DOHH2 (cell line): ENCODE measurements around the gene STING1.

Experiments
- H3F3A ChIP-seq: fragments of 200-600 bp; sonication (generic), shearing (Covaris generic); 2 replicates; pipeline ENCODE4 v1.6.0; 2016; ENCODE audit warnings: antibody characterized with exemption, mild to moderate bottlenecking; ENCODE audit not compliant: control insufficient read depth, insufficient read depth
- H3K27ac ChIP-seq: fragments of 200-600 bp; sonication (generic); 2 replicates; pipeline ENCODE4 v1.5.1; 2014; ENCODE audit warnings: low read depth, mild to moderate bottlenecking, low read length, moderate library complexity
- H3K27me3 ChIP-seq: fragments of 200-600 bp; sonication (generic); 2 replicates; pipeline ENCODE4 v1.6.1; 2014; ENCODE audit warnings: mild to moderate bottlenecking, low read length, mixed read lengths; ENCODE audit not compliant: control insufficient read depth
- H3K36me3 ChIP-seq: fragments of 200-600 bp; sonication (generic); 2 replicates; pipeline ENCODE4 v1.6.1; 2014; ENCODE audit warnings: mild to moderate bottlenecking, low read length, moderate library complexity, mixed read lengths; ENCODE audit not compliant: control insufficient read depth
- H3K4me1 ChIP-seq: fragments of 200-600 bp; sonication (generic); 2 replicates; pipeline ENCODE4 v1.6.1; 2014; ENCODE audit warnings: mild to moderate bottlenecking, low read length, mixed read lengths; ENCODE audit not compliant: control insufficient read depth
- H3K4me2 ChIP-seq: fragments of 200-600 bp; sonication (generic); 2 replicates; pipeline ENCODE4 v1.6.0; 2014; ENCODE audit warnings: mild to moderate bottlenecking, low read length, moderate library complexity
- H3K4me3 ChIP-seq: fragments of 200-600 bp; sonication (generic); 2 replicates; pipeline ENCODE4 v1.5.1; 2014; ENCODE audit warnings: mild to moderate bottlenecking, low read length, mixed read lengths
- H3K79me2 ChIP-seq: fragments of 200-600 bp; sonication (generic); 2 replicates; pipeline ENCODE4 v1.6.1; 2014; ENCODE audit warnings: mild to moderate bottlenecking, low read length, mixed read lengths; ENCODE audit not compliant: control insufficient read depth
- H3K9me2 ChIP-seq: fragments of 200-600 bp; sonication (generic); replicated peaks from 2 replicates; pipeline ENCODE4 v1.6.1; 2014; ENCODE audit warnings: mild to moderate bottlenecking, low read length, mixed read lengths; ENCODE audit not compliant: control insufficient read depth
- H3K9me3 ChIP-seq: fragments of 200-600 bp; sonication (generic); 2 replicates; pipeline ENCODE4 v1.6.1; 2014; ENCODE audit warnings: antibody characterized with exemption, low read length, mixed read lengths; ENCODE audit not compliant: control insufficient read depth, insufficient read depth
- H4K20me1 ChIP-seq: fragments of 200-600 bp; sonication (generic); 2 replicates; pipeline ENCODE4 v1.6.0; 2014; ENCODE audit warnings: low read depth, mild to moderate bottlenecking, antibody characterized with exemption, low read length, moderate library complexity; ENCODE audit not compliant: control insufficient read depth, insufficient read depth
- EZH2phosphoT487 ChIP-seq: fragments of 200-600 bp; sonication (generic); IDR thresholded peaks from 2 replicates; pipeline ENCODE4 v1.6.1; 2017; ENCODE audit warnings: borderline replicate concordance, mild to moderate bottlenecking, antibody characterized with exemption, low read length, moderate library complexity, mixed read lengths
- TF ChIP-seq, protein P1 (sequence below): fragments of 200-600 bp; sonication (generic); IDR thresholded peaks from one replicate; pipeline ENCODE4 v1.5.1; 2014; ENCODE audit warnings: antibody characterized with exemption, mild to moderate bottlenecking, low read depth, low read length; ENCODE audit not compliant: poor library complexity, severe bottlenecking

STING1 gene

DNA sequence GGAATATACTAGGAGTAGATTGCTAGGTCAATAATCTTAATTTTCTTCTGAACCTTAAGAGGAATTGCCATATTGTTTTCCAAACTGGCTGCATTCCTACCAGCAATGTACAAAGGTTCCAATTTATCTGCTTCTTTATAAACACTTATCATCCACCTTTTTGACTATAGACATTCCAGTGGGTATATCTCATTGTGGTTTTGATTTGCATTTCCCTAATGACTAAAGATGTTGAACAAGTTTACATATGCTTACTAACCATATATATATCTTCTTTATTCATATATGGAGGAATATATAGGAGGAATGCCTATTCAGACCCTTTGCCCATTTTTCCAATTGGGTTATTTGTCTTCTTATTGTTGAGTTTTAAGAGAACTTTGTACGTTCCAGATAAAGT, 50.9 kb downstream of the STING1 start:
- H3K9me2 ChIP-seq: no peaks in the 10 kb centered on the region
- no peak overlapping the region for H3K4me3 ChIP-seq

GRCh38 chr5:139430015-139430414, 52.5 kb downstream of the STING1 start:
- TF ChIP-seq, protein P1, sequence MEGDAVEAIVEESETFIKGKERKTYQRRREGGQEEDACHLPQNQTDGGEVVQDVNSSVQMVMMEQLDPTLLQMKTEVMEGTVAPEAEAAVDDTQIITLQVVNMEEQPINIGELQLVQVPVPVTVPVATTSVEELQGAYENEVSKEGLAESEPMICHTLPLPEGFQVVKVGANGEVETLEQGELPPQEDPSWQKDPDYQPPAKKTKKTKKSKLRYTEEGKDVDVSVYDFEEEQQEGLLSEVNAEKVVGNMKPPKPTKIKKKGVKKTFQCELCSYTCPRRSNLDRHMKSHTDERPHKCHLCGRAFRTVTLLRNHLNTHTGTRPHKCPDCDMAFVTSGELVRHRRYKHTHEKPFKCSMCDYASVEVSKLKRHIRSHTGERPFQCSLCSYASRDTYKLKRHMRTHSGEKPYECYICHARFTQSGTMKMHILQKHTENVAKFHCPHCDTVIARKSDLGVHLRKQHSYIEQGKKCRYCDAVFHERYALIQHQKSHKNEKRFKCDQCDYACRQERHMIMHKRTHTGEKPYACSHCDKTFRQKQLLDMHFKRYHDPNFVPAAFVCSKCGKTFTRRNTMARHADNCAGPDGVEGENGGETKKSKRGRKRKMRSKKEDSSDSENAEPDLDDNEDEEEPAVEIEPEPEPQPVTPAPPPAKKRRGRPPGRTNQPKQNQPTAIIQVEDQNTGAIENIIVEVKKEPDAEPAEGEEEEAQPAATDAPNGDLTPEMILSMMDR: no peak
- H3K27me3 ChIP-seq: no peaks in the 10 kb centered on the region
- no peaks in the 10 kb centered on the region for H3K9me2 ChIP-seq
- H3K79me2 ChIP-seq: no peaks in the 10 kb centered on the region
- no peaks in the 10 kb centered on the region for H4K20me1 ChIP-seq
- H3K4me1 ChIP-seq: no peaks in the 10 kb centered on the region
- no peak overlapping the region for H3K27ac ChIP-seq
- no peak overlapping the region for H3K4me3 ChIP-seq
- no peaks in the 10 kb centered on the region for H3F3A ChIP-seq
- H3K9me3 ChIP-seq: no peaks in the 10 kb centered on the region
- H3K4me2 ChIP-seq: no peak overlapping the region
- H3K36me3 ChIP-seq: no peaks in the 10 kb centered on the region

More for the DNA sequence above, 50.9 kb downstream of the STING1 start:
- H3K9me3 ChIP-seq: no peaks in the 10 kb centered on the region
- TF ChIP-seq, protein P1: no peak
- TF ChIP-seq EZH2phosphoT487: no peak
- no peak overlapping the region for H3K4me2 ChIP-seq
- H3K79me2 ChIP-seq: no peaks in the 10 kb centered on the region
- H3K36me3 ChIP-seq: no peaks in the 10 kb centered on the region
- no peaks in the 10 kb centered on the region for H3K27me3 ChIP-seq
- no peaks in the 10 kb centered on the region for H4K20me1 ChIP-seq
- H3K4me1 ChIP-seq: no peaks in the 10 kb centered on the region
- H3F3A ChIP-seq: no peaks in the 10 kb centered on the region
- H3K27ac ChIP-seq: no peak overlapping the region

DNA sequence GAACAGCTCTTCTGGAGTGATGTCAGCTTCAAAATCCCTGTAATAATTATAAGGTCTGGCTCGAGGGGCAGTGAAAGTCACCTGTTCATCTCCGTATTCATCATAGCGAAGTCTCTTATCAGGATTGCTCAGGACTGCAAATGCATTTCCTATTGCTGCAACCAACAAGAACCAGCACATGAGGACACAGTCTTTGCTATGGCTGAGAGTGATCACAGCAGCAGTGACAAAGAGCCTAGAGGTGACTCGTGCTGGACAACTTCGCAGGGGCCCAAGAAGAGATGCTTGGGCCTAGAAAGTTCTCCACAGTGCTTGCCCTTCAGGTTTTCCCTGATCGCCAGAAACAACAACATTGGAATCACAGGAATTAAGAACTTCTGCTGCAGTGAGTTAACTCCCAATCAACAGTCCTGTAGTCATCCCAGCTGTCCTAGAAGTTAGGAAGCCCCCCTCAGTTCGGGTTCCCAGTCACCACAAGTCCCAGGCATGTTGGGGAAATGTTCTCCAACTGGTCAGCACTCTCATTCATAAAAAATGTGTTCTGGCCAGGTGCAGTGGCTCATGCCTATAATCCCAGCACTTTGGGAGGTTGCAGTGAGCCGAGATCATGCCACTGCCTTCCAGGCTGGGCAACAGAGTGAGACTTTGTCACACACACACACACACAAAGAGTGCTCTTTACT, 56.2 kb downstream of the STING1 start:
- Histone ChIP-seq H3K27me3 (no peaks in the 10 kb centered on the region), H3K4me3 (no peak overlapping the region), H3K9me2 (no peaks in the 10 kb centered on the region), H4K20me1 (no peaks in the 10 kb centered on the region), H3K4me1 (no peaks in the 10 kb centered on the region), H3K27ac (no peak overlapping the region), H3K36me3 (no peaks in the 10 kb centered on the region), H3K9me3 (no peaks in the 10 kb centered on the region), H3F3A (no peaks in the 10 kb centered on the region), H3K4me2 (no peak overlapping the region), H3K79me2 (no peaks in the 10 kb centered on the region)
- TF ChIP-seq EZH2phosphoT487: no peak
